Naive thymus-derived CD4-positive, alpha-beta T cell (primary cell): ENCODE measurements around the gene APOL4. TPM values are rescaled to one million over a fixed set of nuclear protein-coding genes. Genes with fewer than 3 reads are reported as not detected.
A peak's percentile ranks its signal among the peaks of the same experiment; 100 is the strongest.

Experiments
- ATAC-seq: fragments of 150-1000 bp; cut with Tn5 transposase; 2 replicates; pipeline ENCODE4 v1.10.0; 2021; ENCODE audit warnings: mild to moderate bottlenecking, moderate library complexity
- CTCF ChIA-PET: fragments of 350-600 bp; sonication (Branson Sonifier 250); formaldehyde crosslinking; loops from one replicate; lab custom pipeline; 2021; ENCODE audit warnings: antibody characterized with exemption; lab: Charles Lee
- POLR2A ChIA-PET: fragments of 350-600 bp; sonication (Branson Sonifier 250); formaldehyde crosslinking; loops from one replicate; lab custom pipeline; 2021; ENCODE audit warnings: antibody characterized with exemption, inconsistent platforms; lab: Charles Lee
- DNase-seq, 9 donors: peaks; one replicate each; pipeline versions ENCODE4 v3.0.0 to v3.0.0-alpha.2; 2020 to 2022; ENCODE audit warnings: mixed read lengths in 1 of 9
- H3K27ac ChIP-seq: one replicate; pipeline ENCODE4 v1.7.0; 2013; ENCODE audit warnings: mild to moderate bottlenecking, low read depth, low read length, moderate library complexity
- H3K27me3 ChIP-seq, 2 donors: one replicate each; pipeline ENCODE4 v1.7.0; 2013; ENCODE audit warnings: low read length in 2 of 2, mild to moderate bottlenecking in 2 of 2, moderate library complexity in 2 of 2; ENCODE audit not compliant: control insufficient read depth in 2 of 2, insufficient read depth in 2 of 2
- H3K36me3 ChIP-seq, 3 experiments: 1 replicate in 2 of 3; 2 replicates in 1 of 3; pipeline ENCODE4 v1.7.0; 2013; ENCODE audit warnings: low read length in 3 of 3, mild to moderate bottlenecking in 3 of 3, moderate library complexity in 1 of 3; ENCODE audit not compliant: insufficient read depth in 3 of 3, control insufficient read depth in 2 of 3
- H3K4me1 ChIP-seq, 2 donors: one replicate each; pipeline ENCODE4 v1.7.0; 2013; ENCODE audit warnings: low read length in 2 of 2, mild to moderate bottlenecking in 2 of 2, moderate library complexity in 1 of 2; ENCODE audit not compliant: control insufficient read depth in 2 of 2, insufficient read depth in 2 of 2
- H3K4me3 ChIP-seq: 2 replicates; pipeline ENCODE4 v1.7.0; 2013; ENCODE audit warnings: mild to moderate bottlenecking, low read length
- H3K9me3 ChIP-seq, 3 experiments: 1 replicate in 2 of 3; 2 replicates in 1 of 3; pipeline ENCODE4 v1.7.0; 2013; ENCODE audit warnings: low read length in 3 of 3; ENCODE audit not compliant: control insufficient read depth in 2 of 3
- H3K27ac Mint-ChIP-seq, 9 donors: one replicate each; pipeline ENCODE4 v1.8.0; 2020 to 2022; ENCODE audit warnings: mixed read lengths in 9 of 9, mild to moderate bottlenecking in 8 of 9, moderate library complexity in 5 of 9, inconsistent platforms in 2 of 9
- H3K27me3 Mint-ChIP-seq, 5 donors: one replicate each; pipeline ENCODE4 v1.8.0; 2021 to 2022; ENCODE audit warnings: mixed read lengths in 5 of 5, mild to moderate bottlenecking in 1 of 5
- H3K36me3 Mint-ChIP-seq, 5 donors: one replicate each; pipeline ENCODE4 v1.8.0; 2020 to 2022; ENCODE audit warnings: mixed read lengths in 5 of 5, mild to moderate bottlenecking in 3 of 5, inconsistent platforms in 1 of 5
- H3K4me1 Mint-ChIP-seq, 7 donors: one replicate each; pipeline ENCODE4 v1.8.0; 2020 to 2022; ENCODE audit warnings: mixed read lengths in 7 of 7, mild to moderate bottlenecking in 3 of 7, inconsistent platforms in 1 of 7
- H3K4me3 Mint-ChIP-seq, 10 donors: one replicate each; pipeline ENCODE4 v1.8.0; 2020 to 2022; ENCODE audit warnings: mild to moderate bottlenecking in 10 of 10, mixed read lengths in 10 of 10, moderate library complexity in 6 of 10, inconsistent platforms in 2 of 10
- H3K9me3 Mint-ChIP-seq, 11 donors: one replicate each; pipeline ENCODE4 v1.8.0; 2020 to 2022; ENCODE audit warnings: mixed read lengths in 11 of 11, mild to moderate bottlenecking in 4 of 11, inconsistent platforms in 1 of 11, moderate library complexity in 1 of 11
- intact Hi-C, 2 donors: fragments of 100-400 bp; cut with micrococcal nuclease; formaldehyde crosslinking; loops; one replicate each; pipeline ENCODE4 v1.15.1; 2023
- polyA plus RNA-seq, 2 donors: library from polyadenylated mRNA; unstranded; fragments of 300-500 nt; fragmentation: Illumina TruSeq; gene quantifications; one replicate each; pipeline ENCODE4 v1.2.3, GENCODE V29; 2021
- total RNA-seq, 6 experiments: library from RNA in 5 of 6; stranded (reverse) in 5 of 6; gene quantifications; 1 replicate in 5 of 6; 2 replicates in 1 of 6; pipeline ENCODE4 v1.2.3 and lab custom pipeline; 2021 to 2026

The APOL4 gene
- total and polyA plus RNA-seq, 7 experiments from 2014 or later, result 1.2 TPM; not detected in 6

DNA sequence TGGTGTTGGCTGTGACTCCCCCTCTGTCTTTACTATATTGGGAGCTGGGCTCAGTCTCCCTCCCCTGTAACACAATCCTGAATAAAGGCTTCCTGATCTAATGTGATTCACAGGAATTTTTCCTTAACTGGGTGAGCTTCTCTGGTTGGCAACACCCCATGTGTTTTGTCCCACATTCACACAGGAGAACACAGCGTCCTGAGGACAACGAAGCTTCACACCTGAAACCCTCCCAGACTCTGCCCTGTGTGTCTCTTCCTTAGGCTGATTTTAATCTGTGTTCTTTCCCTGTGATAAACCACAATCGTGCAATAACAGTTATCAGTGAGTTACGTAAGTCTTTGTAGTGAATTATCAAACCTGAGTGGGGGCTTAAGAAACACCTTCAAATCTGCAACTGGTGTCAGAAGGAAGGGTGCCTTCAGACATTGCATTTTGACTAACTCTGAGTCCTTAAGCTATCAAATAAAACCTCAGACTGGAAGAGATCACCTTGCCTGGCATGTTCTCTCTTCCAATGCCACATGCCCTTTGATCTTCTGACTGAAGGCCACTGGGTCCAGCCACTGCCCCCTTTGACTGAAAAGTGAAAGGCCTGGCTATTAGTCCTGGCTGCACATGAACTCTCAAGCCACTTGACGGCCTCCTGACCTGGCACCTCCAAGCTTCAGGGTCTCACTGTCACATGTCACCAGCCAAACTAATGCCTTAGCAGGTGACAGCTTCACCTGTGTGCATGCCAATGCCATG is 58.4 kb downstream of the APOL4 start:
- H3K27ac ChIP-seq, result peak overlapping the region; percentile 41
- Mint-ChIP-seq H3K27ac (peak overlapping the region in 8 of 9 donors; percentile 35 to 93 (median 82)), H3K4me3 (peak overlapping the region in 1 of 10 donors; percentile 4)

DNA sequence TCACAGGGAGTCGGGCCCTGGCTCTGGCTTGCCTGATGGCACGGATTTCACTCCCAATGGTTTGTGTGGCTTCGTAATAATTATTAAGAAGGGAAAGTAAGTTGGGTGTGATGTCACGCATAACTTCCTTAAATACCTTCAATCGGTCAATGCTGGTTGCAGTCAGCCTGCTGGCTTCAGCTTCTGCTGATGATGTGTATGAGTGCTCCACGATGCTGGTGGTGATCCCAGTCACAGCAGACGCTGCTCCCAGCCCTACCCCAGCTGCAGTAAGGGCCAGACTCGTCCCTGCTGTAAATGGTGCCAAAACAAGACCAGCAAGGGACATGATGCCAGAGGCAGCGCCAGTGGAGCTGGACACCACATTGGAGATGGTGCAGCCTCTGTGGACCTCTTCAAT is 60.1 kb downstream of the APOL4 start:
- POLR2A ChIA-PET, result no interaction called here

More for the DNA sequence above, 58.4 kb downstream of the APOL4 start:
- Histone ChIP-seq H3K9me3 (no peaks in the 10 kb centered on the region), H3K27me3 (no peaks in the 10 kb centered on the region), H3K4me1 (peaks cover 0 to 3% of the 10 kb centered on the region in 2 donors), H3K4me3 (no peak overlapping the region), H3K36me3 (peaks cover 23 to 74% (median 50%) of the 10 kb centered on the region in 3 experiments)
- CTCF ChIA-PET, result interaction anchor here (0.6 to 6.1 kb wide), 3 partner anchors 11 to 344 kb away, joined by 3 to 65 read pairs (median 4); no protein-coding TSS in a partner anchor
- peaks cover 0 to 4% (median 0%) of the 10 kb centered on the region in 11 donors for H3K9me3 Mint-ChIP-seq
- H3K4me1 Mint-ChIP-seq, result peaks cover 4 to 56% (median 26%) of the 10 kb centered on the region in 7 donors
- no peaks in the 10 kb centered on the region for H3K27me3 Mint-ChIP-seq
- POLR2A ChIA-PET, result no interaction called here
- H3K36me3 Mint-ChIP-seq, result peaks cover 14 to 68% (median 38%) of the 10 kb centered on the region in 5 donors
- ATAC-seq (no peak), DNase-seq (no peak)
- intact Hi-C loops, result no loop called here

More for the DNA sequence above, 60.1 kb downstream of the APOL4 start:
- Histone ChIP-seq H3K27ac (no peak overlapping the region), H3K27me3 (no peaks in the 10 kb centered on the region), H3K4me1 (peaks cover 0 to 3% of the 10 kb centered on the region in 2 donors), H3K36me3 (peaks cover 13 to 57% (median 38%) of the 10 kb centered on the region in 3 experiments), H3K9me3 (no peaks in the 10 kb centered on the region), H3K4me3 (no peak overlapping the region)
- H3K9me3 Mint-ChIP-seq, result peaks cover 0 to 4% (median 0%) of the 10 kb centered on the region in 11 donors
- no peaks in the 10 kb centered on the region for H3K27me3 Mint-ChIP-seq
- intact Hi-C loops, result no loop called here
- no peak overlapping the region for H3K4me3 Mint-ChIP-seq
- H3K27ac Mint-ChIP-seq, result peak overlapping the region in 6 of 9 donors; percentile 39 to 82 (median 64)
- peaks cover 10 to 56% (median 34%) of the 10 kb centered on the region in 5 donors for H3K36me3 Mint-ChIP-seq
- peaks cover 4 to 52% (median 21%) of the 10 kb centered on the region in 7 donors for H3K4me1 Mint-ChIP-seq
- CTCF ChIA-PET, result interaction anchor here (0.6 to 6.1 kb wide), 4 partner anchors 10 to 346 kb away, joined by 3 to 65 read pairs (median 4); no protein-coding TSS in a partner anchor
- ATAC-seq (no peak), DNase-seq (no peak)

Other genes starting within 250 kb of the APOL4 start
- gene RBFOX2, start 173.0 kb downstream of the APOL4 start, total RNA-seq, result 1 to 10 TPM in 4 of 5 experiments, under 1 TPM in 1; 0.45 to 1.7 (median 1.2) TPM
- under 1 TPM; 0.39 to 0.87 TPM for gene RBFOX2, start 173.0 kb downstream of the APOL4 start, polyA plus RNA-seq
- 100 to 1,000 TPM; 121 to 212 (median 175) TPM for gene APOL3, start 41.1 kb downstream of the APOL4 start, total RNA-seq
- gene APOL3, start 41.1 kb downstream of the APOL4 start, polyA plus RNA-seq, result 10 to 100 TPM; 56.9 to 83.9 TPM
- 100 to 1,000 TPM in 1 of 5 experiments, 10 to 100 TPM in 4; 30.1 to 133 (median 66.9) TPM for gene APOL2, start 37.7 kb upstream of the APOL4 start, total RNA-seq
- gene APOL2, start 37.7 kb upstream of the APOL4 start, polyA plus RNA-seq, result 10 to 100 TPM; 13.4 to 14.9 TPM
- 10 to 100 TPM in 4 of 5 experiments, 1 to 10 TPM in 1; 8.6 to 91.1 (median 18.4) TPM for gene APOL1, start 51.3 kb upstream of the APOL4 start, total RNA-seq
- 10 to 100 TPM in 1 of 2 donors, 1 to 10 TPM in 1; 6.2 to 14.9 TPM for gene APOL1, start 51.3 kb upstream of the APOL4 start, polyA plus RNA-seq
- gene MYH9, start 186.2 kb upstream of the APOL4 start, total RNA-seq, result 100 to 1,000 TPM; 650 to 900 (median 803) TPM
- gene MYH9, start 186.2 kb upstream of the APOL4 start, polyA plus RNA-seq, result 100 to 1,000 TPM in 1 of 2 donors, 10 to 100 TPM in 1; 95.5 to 501 TPM